HG03196 (cell line): ENCODE results near the gene BMP6.

ENCODE experiments used
- ATAC-seq: cut with Tn5 transposase; IDR thresholded peaks from one replicate; pipeline ENCODE4 v1.9.1; 2021; ENCODE audit not compliant: unreplicated experiment

BMP6 gene

DNA sequence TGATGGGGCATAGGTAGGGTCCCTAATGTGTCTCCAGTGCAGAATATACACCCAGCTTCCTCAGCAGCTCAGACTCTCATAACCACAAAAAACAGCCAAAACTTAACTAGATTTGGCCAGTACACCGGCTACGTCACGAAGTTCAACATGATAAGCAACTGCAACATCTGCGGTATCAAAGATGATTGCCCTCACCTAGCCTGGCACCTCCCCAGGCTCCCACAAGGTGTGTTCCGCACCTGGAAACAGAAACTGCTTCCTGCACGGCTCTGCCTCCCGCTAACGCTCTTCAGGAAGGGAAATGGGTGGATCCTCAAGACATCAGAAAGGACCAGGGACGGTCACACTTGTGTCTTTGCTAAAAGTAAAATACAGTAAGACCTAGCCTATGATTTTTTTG, 175.2 kb downstream of the BMP6 start:
- no peak for ATAC-seq

DNA sequence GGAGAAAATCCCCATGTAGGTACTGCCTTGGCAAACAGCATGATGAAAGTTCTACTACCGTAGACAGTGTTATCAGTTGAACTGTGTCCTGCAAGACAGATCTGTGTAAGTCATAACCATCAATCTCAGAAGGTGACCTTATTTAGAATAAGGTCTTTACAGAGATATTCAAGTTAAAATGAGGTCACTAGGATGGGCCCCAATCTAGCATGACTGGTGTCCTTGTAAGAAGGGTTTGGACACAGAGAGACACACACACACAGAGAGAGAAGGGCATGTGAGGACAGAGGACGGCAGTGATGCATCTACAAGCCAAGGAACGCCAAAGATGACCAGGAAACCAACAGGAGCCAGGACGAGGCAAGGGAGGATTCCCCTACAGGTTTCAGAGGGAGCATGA, 175.9 kb downstream of the BMP6 start:
- no peak for ATAC-seq

DNA sequence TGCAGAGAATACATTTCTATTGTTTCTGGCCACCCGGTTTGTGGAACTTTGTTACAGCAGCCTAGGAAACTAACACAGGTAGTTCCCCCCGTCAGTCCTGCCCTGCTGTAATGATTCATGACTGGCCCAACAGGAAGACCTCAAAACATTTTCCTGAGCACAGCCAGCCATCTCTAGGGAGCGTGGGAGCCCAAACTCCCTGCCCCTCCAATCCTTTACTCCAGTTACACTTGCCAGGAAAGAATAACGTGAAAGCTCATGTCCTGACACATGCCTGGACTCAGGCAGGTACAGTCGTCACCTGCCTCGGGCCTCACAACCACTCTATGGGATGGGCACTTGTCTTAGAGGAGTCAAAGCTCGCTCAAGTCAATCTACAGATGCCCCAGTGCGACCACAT, 176.3 kb downstream of the BMP6 start:
- ATAC-seq, result no peak

DNA sequence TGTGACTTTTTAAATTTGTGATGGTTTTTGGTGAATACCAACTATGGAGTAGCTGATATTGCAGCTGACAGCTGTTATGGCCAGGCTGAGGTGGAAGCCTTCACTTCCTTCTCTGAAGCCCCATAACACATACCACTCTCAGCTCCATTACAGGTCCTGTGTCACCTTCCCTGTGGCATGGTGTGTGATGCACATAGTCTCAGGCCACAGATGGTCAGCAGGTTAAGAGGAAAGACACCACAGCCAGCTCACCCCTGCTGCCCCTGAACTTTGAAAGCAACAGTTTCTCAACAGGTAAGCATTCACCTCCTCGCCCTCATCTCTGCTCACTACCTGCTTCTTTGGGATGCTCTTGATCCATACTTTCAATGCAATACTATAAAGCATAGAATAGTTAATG, 177.0 kb downstream of the BMP6 start:
- ATAC-seq, result no peak

DNA sequence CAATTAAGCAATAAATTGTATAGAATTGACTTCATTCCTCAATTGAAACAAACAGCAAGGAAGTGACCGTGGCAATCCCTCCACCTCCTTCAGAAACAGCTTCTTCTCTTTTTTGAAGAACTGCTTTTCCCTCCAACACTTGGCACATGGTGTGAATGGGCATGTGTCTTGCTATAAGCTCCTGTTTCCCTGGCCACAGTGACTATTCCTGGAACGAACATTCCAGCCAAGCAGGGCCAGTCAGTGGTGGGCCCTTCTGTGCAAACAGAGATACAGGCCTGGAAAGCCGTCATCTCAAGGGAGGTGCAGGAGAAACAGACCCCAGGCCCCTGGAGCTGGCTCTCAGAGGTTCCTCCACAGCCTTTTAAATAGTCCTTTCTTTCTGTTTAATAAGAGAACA, 177.8 kb downstream of the BMP6 start:
- ATAC-seq, result no peak

DNA sequence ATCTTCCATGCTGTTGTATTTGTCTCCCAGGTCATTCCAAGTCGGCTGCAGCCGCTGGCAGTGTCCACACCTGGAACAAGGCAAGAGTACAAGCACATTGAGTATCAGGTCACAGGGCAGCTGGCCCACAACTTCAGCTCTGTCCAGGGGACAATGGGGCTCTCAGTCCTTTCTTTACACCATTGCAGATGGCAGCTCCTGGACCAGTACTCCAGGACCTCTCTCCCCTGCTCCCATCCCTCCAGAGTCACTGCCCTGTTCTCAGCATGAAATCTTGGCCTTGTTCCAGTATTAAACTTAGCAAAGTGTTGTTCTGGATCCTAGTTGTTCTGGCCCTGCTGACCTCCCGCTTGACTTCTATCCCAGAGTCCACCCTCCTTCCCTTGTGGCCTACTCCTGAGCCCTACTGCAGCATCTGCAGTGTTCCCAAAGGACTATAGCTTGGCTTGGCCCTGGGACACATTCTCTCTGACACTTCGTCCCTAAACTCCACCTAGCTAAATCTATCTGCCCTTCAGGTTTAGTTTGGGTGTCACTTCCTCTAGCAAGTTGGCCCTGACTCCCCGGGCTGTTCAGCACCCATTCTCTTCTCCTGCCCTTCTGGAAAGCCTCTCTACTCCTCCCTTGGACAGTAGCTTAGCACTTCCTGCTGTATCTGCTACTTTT, 178.9 kb downstream of the BMP6 start:
- no peak for ATAC-seq

DNA sequence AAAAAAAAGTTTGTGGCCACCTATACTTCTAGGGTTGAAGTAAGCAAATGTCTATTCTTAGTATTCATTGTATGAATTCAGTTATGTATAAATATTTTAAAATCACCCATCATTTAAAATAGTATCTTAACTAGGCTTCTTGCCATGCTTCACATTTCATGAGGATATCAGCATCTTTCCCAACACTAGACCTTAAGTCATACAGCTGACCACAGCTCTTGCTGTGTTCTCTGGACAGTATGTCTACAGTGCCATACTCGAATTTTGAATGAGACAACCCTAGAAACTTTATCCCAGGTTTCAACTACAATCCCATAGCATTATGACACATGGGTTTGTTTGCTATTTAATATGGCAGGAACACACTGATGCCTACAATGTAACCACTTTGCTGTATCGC, 179.5 kb downstream of the BMP6 start:
- ATAC-seq, result no peak

DNA sequence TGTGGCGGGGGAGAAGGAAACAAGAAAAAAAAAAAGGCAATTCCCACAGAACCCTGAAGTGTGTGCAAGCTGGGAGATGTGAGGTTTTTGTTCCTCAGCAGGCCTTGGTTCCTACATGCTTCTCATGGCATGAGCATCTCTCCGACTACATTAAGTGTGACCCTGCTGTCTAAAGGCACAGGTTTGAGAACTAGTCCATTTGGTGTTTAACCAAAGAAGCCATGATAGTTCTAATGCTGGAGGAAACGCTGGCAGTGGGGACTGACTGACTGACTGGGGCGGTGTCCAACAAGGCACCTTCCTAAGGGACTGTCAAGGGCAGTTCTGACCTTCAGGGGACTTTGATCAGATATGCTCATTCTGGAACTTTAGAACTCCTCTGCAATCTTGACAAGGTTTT, 180.8 kb downstream of the BMP6 start:
- ATAC-seq, result no peak

DNA sequence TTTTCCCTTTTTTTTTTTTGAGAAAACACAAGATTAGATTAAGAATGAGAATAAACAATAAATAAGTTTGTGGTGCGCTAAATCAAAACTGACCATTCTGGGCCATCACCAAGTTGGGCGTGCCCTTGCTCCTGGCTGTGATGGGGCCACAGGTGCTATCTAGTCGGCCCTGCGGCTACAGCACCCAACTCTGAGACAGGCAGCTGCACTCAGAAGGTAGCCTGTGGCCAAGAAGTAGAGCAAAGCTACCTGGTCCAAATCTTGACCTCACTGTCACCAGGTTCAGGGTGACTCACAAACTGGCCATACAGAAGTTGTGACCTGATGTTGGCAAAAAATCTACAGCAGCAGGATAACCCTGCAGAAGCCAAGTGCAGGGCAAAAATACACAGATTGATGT, 181.3 kb downstream of the BMP6 start:
- no peak for ATAC-seq

DNA sequence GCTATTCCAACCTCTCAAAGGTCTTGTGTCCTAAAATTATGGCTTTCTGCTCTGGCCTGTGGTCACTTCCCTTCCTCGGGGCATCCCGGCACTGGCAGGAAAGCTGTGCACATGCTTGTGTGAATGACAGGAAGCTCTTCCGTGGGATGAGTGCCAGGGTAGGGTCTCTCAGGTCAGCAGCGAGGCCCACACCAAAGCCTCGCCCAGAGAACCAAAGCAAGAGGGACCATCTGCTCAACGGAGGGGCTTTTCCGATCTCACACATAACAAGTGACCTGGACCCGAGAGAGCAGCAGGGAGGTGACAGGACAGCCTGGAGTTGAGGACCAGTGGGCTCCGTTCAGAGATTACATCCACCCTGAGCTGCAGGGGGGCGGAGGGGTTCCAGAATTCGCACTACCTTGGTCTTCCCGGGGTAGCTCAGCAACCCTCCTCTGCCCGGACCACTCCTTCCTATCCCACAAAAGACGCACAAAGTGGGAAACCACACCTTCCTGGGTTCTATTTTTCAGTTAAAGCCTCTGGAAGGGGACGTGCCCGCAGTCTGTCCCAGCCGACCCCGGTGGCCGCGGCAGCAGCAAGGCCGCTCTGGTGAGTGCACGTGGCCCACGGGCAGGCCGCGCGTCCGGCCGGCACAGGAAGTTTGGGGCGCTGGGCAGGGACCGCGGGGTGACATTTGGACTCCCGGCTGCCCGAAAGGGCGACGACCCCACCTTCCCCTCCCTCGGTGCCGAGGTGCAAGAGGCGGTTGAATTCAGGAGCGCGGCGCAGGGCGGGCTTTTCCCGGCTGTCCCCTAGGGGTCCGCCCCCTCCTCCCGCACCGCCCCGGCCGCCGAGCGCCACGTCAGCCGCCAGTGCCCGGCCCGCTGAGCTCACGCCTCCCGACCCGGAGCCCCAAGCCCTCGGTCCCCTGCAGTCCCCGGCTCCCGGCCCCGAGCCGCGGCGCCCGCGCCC, 183.7 kb downstream of the BMP6 start:
- peak; percentile 24 for ATAC-seq

DNA sequence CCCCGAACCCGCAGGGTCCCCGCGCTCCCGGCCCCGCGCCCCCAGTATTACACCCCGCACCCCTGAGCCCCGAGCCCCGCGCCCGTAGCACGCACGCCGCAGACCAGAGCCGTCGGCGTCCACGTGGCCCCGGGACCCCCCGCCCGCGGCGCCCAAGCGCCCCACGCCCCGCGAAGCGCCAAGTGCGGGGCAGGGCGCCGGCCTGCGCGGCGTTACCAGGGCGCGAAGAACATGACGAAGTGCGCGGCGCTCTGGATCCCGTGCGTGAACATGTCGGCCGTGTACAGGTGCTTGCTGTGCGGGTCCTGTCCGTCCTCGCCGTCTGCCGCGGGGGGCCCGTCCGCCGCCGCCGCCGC, 184.4 kb downstream of the BMP6 start:
- peak; percentile 12 for ATAC-seq

DNA sequence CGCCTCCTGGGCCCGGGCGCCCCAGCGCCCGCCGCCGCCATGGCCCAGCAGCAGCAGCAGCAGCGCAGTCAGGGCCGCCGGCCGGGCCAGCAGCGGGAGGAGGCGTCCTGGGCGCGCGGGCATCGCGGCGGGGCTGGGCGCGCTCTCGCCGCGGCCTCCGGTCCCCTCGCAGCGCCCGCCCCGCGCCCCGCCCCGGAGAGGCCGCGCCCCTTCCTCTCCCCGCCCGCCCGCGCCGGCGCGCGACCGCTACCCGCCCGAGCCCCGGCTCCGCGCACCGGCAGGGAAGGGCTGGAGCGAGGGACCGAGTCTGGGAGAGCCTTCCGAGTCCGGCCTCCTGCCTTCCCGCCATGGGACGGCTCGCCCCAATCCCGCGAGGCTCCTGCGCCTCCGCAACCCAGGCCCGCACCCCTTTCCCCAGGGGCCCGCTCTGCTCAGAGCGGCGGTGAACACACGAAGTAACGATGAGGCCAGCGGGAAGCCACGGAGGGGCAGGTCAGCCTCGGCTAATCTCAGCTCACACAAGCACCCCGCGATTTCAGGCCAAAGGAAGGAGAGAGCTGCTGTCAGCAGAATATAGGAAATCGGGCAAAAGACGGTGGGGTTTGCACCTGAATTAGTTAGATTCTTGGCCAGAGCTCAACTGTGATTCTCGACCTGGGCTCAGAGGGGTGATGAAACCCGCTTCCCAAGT, 184.9 kb downstream of the BMP6 start, which contains the start of gene TXNDC5:
Gene TXNDC5 (minus strand): TSS at position 135 of the 691 bp plus-strand sequence. CDS start 12 bp downstream, at position 123.
- peak; percentile 60 for ATAC-seq

DNA sequence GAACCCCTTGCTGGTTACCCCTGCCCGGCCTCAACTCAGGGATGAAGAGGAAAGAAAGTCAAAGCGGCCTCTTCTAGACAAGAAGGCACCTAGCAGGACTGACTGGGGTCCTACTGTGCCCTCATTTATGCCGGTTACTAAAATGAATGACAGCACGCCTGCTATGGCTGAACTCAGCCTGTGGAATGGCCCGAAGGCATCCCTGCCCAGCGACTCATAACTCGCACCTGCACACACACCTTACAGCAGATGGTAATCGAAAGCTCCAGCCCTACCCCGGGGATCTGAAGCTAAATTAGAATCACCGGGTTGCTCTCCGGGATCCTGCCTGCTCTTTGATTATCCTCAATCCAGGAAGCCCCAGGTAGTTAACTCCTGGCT, 185.4 kb downstream of the BMP6 start:
- no peak for ATAC-seq

DNA sequence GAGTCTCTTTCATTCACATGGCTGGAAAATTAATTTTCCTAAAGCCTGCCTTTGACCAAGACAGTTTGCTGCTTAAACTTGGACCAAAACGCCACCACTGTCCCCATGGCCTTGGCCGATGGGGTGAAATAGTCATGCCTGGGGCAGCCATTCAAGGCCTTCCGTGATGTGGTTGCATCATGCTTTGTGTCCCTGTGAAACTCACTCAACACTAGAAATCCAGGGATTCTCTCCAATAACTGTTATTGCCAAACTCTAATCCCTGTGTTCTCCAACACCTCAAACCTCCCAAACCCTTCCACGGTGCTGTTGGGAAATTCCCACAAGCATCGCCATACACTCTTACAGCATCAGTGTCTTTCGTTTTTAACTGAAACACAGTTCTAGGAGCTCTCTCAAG, 186.1 kb downstream of the BMP6 start:
- no peak for ATAC-seq

DNA sequence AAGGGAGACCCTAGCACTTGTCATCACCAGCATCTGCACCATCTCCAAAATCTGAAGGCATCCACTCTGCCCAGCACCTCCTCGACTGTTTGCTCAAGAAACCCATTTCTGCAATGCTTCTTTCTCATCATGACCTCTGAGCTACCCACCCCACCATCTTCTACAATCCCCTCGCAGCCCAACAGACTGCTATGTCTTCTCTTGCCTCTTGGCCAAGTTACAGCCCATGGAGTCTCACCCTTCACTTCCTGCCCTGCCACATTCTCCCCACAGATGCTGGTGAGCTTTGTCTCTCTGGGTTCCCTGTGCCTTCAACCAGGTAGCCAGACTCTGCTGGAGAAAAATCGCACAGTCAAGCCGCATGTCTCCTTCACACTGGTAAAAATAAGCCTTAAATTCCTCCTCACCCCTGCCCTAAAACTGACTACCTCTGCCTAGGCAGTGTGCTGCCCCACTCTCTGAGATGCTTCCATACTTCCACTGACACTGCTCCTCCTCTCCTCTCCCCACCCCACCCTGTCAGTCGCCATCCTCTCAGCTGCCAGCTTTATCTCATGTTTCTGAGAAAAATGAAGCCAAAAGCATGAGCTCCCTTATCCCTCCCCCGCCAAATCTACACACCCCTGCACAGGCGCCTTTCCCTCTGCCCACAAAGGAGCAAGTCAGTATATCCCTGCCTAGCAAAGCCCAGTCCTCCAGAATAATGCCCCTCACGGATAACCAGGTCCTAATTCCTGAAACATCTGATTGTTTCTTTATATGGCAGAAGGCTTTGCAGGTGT, 187.0 kb downstream of the BMP6 start:
- no peak for ATAC-seq

DNA sequence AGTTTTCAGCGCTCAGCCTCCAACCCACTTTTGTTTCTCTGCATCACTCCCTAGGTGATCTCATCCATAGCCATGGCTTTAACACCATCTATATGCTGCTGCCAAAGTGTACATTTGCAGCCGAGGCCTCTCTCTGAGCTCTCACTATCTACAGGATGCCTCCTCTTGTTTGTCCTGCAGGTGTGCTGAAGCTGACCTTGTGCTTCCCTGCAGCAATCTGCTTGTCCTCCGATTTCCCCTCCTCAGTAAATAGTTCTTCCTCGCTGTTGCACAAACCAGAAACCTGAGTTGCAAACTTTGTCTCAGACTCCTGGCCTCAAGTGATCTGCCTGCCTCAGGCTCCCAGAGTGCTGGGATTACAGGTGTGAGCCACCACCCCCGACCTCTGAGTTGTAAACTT, 188.4 kb downstream of the BMP6 start:
- no peak for ATAC-seq

DNA sequence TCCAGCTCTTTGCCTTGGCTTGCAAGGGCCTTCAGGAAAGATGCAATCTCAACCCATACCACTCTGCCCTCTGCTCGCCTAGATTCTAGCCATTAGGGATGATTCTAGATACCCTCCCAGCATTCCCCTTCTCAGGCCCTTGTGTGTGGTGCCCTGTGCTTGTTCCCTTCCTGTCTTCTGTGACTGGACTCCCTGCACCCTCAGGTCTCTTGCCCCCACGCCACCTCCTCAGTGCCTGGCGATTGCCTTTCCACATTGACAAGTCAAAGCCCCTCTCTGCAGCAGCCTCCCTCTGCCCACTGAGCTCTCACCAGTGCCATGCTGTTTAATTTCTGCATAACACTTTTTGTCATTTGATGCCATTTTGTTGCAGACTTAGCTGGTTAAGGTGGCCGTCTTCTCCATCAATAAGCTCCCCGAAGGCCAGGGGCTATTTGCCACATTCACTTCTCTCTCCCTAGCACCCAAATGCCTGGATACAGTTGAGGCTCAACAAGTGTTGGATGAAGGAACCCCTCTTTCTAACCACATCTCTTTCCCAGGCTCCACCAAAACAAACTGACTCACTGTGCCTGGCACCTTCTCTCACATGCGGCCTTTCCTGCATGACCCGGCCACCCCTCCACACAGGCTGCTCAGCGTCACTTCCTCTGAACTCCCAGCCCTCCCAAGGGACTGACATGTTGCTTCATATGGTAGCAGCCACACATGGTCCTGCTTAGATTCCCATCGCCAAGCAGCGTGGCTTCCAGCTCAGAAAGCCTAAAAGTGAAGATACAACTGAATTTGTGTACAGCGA, 189.3 kb downstream of the BMP6 start:
- ATAC-seq, result peak; percentile 30

DNA sequence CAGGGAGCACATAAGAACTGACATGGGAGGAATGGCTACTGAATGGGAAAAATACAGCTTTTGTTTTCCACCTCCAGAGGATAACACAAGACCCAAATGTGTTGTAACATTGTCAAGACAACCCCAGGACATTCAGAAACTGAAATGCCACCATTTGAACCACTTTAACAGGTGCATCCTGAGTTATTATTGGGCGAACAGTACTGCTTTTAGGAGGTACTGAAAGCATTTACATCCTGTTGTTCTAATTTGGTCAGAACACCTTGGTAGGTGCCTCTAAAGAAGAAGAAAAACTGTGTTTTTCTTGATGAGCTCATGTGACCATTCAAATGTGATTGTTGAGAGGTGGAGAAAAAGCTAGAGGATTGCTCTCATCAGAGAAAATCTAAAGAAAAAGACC, 191.1 kb downstream of the BMP6 start:
- peak; percentile 79 for ATAC-seq

DNA sequence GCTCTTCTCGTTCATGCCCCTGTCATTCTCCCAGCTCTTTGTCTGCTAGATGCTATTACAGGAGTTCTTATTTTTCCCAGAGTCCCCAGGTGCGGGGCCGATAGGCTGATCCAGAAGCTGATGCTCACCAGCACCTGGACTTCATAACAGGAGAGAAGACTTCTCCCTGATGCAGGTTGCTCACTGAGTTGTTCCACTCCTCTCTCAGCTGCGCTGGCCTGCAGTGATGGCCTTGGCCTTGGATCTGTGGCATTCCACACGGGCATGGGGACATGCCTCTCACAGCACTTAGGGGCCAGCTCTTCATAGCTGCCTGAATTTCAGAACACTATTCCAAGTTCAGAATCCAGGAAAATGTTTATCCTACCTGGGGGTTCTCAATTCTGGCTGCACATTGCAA, 191.8 kb downstream of the BMP6 start:
- ATAC-seq, result no peak

DNA sequence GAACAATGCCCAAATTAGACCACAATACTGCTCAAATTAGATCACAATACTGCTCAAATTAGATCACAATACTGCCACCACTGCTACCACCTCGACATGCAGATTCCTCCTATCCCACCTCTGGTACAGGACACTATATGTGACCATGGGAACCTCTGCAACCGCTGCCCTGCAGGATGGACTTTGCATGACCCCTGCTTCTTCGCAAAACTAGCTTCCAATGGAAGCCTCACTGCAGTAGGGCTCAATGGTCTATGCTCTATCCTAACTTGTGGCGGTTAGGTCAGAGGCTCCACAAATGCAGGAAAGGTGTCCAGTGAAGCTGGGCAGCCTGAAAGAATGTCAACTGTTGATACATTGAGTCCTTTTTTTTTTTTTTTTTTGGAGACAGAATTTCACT, 192.5 kb downstream of the BMP6 start:
- ATAC-seq, result no peak
